Activated CD4-positive, alpha-beta T cell treated with anti-CD3 and anti-CD28 coated beads for 4 hours (primary cell): Measurements from ENCODE around the gene MANBA.
A peak's percentile ranks its signal among the peaks of the same experiment; 100 is the strongest.

ENCODE experiments used
- DNase-seq, 2 donors: peaks; one replicate each; pipeline ENCODE4 v3.0.0-alpha.2; 2020

MANBA gene

DNA sequence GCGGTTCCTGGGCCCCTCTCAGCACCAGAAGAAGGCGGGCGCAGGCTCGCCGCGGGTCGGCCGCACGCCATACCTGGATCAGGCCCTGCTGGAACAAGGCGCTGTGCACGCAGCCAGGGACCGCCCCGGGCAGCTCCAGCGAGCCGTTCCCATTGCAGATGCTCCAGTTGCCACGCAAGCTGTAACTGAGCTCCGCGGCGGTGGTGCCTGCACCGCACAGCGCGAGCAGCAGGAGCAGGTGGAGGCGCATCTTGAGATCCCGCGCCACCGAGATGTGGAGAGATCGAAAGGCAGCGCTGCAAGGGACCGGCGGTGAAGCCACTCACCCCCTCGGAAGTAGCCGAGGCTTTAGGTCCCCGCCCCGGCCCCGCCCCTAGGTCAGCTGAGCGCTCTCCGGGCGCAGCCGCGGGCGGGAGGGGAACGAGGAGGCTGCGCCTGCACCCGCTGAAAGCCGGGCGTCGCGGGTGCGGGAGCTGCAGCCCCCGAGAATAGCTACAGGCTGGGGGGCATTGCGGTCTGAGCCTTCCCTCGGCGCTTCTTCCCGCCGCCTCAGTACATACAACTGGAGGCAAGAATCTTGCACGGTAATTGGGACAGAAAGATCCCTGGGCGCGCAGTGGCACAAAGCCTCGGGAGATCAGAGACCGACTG lies at the start of gene MANBA:
Gene MANBA, minus strand, starts transcription at position 324 of the 651 bp plus-strand sequence. Its CDS starts 74 bp downstream, at position 250.
- DNase-seq = peak; percentile 76 to 78

DNA sequence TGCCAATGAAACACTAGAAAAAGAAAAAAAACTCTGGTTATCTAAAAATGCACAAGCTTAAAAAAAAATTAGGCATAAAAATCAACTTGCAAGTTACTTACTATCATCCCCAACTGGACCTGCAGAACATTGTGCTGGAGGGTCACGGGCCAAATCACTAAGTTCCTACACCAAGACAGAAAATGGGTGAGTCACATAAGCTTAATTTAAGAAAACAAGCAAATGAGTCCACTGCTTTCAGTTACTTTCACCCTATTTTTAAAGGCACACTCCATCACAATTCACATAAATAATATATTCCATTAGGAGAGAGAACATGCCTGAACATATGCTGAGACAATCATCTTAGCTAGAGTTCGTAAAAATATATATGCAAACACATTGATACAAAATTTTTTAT lies 48.9 kb upstream of the MANBA start:
- no peak for DNase-seq

DNA sequence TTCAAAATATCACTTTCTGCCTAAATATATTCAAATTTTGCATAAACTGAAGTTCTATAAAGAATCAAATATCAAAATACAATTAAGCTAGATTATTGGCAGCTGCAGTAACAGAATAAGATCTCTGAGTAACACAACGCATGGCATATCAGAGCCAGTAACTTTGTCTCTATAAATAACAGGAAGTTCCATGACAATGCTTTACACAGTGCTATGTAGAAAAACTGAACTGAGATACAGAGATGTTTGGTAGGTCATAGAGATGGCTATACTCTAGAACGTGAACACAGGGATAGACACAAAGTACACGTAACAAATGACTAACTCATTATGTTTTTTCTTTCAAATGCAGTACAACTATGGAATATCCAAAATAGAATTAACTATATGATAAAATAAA lies 48.4 kb upstream of the MANBA start:
- no peak for DNase-seq

DNA sequence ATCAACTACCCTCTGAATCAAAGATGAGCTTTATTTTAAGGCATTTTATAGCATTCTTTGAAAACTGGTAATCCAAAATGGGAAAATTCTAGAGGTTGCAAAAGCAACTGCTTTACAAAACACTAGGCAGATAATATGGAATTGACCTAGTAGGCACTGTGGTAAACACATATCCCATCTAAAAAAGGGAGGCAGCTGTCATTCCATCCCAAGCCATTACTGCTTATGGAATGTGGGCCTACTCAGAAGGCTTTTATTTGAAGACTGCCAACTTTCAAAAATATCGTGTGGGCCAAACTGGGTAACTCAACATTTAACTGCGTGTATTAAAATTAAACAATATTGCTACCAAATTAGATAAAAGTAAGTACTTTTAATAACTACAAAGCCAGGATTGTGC lies 47.2 kb upstream of the MANBA start:
- no peak for DNase-seq

DNA sequence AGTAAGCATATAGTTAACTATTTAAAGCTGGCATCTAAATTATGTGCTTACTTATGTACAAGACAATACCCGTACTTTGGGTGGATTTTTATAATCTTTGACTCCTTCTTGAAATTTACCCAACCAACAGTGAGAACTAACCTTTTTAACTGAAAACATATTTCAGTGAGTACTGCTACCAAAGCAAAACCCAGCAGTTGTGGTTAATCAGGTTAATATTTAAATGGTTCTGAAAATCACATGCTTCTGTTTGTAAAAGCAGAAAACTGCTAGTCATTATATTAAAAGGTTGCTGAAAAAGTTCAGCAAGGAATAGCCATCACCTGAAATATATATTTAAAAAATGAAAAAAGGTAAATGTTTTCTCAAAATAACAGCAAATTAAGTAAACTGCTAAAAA lies 46.6 kb upstream of the MANBA start:
- DNase-seq = no peak

DNA sequence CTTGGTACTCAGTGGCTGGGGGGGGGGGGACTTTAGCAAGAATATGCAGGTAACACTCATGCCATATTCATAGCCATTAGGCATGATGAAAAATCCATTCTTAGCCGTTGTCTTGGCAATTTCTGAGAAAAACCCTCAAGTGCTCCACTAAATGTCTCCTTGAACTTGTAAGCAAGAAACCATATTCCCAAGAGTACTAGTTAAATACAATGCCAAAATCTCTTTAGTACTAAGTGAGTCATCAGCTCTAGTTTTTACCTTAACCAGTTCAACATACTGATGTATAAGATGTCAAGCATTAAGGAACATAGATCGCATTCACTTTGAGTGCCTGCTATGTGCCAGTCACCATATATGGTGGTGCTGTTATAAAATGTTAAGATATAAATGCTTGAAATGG lies 39.0 kb upstream of the MANBA start:
- DNase-seq = no peak

DNA sequence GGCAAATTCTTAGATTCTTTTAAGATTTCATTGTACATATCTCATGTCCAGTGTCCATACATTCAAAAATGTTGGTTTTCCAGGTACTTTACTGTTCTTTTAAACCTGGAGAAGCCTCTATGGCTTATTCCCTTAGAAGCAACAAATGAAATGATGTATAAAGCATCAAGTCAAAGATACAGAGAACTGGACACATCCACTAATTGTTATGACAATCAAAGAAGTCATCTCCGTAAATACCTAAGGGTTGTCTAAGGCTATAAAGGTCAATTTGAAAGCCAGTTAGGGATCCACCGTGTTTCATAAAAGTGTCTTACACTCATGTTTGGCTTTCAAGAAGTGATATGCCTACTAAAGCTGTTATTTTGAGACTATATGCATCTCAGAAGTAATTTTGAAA lies 34.2 kb upstream of the MANBA start:
- DNase-seq = no peak

DNA sequence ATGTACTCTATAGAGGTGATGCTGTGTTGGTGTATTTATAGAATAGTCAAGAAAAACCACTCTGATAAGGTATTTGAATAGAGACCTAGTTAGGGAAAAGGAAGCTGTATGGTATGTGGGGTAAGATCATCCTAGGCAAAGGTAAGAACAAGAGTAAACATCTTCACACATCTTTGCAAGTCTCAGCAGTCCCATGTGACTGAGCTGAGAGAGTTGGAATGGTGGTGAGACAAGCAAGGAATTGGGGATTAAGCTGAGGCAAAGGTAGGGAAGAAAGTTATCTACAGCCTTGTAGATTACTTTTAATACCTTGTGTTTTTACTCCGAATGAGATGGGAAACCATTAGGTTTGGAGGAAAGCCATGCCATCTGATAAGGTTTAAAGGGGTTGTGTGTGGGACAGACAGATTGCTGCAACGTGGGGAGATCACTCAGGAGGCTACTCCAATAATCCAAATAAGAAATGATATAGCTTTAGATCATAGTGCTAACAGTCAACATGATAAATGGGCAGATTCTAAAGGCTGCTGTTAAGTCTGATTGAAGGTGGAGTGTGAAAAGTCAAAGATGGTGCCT lies 31.7 kb upstream of the MANBA start:
- no peak for DNase-seq

DNA sequence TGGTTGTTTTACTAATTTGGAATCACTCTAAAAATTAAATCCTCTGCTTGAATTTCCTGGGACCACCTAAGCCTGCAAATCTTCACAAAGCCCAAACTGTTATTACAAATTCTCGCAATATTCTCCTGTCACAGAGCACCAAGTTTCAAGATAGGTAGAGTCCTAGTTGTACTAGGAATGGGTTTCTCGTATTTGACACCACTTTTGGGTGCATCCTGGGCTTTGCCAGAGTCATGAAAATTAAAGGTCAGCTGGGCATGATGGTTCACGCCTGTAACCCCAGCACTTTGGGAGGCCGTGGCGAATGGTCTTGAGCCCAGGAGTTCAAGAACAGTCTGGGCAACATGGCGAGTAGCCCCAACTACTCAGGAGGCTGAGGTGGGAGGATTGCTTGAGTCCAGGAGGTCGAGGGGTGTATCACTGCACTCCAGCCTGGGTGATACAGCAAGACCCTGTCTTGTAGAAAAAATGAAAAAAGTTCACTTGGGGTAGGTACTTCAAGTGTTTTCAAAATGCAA lies 30.6 kb upstream of the MANBA start:
- no peak for DNase-seq

DNA sequence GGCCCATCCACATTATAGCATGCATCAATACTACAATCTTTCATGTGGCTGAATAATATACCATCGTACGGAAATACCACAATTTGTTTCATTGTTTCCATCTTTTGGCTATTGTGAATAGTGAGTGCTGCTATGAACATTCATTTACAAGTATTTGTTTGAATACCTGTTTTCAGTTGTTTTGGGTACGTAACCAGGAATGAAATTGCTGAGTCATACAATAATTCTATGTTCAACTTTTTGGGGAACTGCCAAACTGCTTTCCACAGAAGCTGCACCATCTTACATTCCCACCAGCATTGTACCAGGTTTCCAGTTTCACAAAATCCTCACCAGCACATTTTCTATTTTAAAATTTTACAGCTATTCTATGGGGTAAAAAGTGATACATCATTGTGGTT lies 28.5 kb upstream of the MANBA start:
- no peak for DNase-seq

DNA sequence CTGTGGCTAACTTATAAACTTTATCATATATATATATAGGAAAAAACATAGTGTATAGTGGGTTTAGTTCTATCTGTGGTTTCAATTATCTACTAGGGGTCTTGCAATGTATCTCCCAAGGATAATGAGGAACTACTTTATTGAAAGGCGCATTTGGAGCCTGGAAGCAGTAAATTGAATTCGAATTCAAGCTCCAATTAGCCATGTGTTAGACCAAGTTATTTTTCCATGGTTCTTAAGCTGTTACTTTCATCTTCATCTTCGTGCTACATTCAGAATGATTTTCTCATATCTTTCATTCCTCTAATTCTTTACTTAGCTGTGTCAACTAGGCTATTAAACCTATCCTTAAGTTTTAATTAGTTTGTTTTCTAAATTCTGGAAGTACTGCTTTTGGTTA lies 27.2 kb upstream of the MANBA start:
- no peak for DNase-seq

DNA sequence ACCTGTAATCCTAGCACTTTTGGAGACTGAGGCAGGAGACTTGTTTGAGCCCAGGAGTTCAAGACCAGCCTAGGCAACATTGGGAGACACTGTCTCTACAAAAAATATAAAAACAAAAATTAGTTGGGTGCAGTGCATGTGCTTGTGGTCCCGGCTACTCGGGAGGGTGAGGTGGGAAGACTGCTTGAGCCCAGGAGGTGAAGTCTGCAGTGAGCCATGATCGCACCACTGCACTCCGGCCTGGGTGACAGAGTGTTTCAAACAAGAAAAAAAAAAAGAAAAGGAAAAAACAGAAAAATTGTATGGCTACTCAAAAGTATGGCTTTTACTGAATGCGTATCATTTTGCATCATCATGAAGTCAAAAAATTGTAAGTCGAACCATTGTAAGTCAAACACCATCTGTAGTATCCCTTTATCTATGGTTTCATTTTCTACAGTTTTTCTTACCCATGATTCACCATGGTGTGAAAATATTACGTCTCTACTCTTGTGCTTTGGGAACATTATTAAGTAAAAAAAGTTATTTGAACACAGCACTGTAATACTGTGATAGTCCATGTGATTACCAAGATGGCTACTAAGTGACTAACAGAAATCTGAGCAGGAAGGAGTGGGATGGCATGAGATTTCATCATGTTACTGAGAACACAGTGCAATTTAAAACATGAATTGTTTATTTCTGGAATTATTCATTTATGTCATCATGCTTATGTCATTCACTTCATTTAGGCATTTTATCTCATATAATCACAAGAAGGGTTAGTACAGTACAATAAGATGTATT lies 26.5 kb upstream of the MANBA start:
- no peak for DNase-seq

DNA sequence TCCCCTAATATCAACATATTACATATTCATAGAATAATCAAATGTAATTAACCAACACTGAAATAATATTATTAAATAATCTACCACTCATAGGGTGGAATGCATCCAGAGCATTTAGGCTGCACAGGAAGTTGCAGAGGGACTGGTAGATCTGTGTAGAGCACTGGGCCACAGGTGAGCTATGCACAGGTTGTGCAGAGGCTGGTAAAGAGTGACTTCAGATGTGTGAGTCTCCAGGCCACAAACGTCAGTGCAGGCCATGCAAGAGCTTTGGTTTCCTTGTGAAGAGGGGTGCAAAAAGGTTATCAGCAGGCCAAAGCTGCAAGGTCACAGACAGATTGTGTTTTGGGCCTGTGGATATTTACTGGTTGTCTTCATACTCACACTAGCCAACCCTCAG lies 25.5 kb upstream of the MANBA start:
- no peak for DNase-seq

DNA sequence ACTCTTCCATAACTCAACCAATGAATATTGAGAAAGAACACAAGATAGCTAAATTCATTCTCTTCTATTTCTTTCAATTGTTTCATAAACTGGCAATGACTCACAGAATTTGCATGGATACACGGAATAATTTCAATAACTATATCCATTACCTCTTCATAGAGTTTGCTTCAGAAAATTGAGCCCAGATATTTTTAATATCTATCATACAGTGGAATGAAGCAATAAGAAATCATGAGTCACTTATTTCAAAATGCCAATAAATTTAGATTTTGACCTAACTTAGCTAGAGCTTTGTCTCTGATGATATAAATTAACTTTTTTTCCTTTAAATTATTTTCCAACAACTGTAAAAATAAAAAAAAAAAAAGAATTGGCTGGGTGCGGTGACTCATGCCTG lies 22.2 kb upstream of the MANBA start:
- no peak for DNase-seq

DNA sequence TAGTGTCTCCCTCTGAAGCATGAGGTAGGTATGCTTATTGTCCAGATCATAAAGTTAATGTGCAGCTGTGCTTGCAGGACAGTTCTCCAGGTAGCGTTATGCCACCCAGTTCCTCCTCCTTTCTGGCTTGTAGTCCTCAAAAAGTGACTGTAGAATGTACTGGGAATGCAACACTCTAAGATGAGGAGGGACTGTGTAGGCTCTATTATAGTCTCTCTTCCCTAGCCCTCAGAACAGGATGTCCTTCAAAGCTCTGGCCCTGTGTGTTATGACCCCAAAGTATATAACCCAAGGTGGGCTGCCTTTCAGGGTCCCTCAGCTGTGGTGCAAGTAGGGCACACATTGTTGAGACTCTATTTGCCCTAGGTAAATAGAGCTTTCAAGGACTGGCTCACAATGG lies 20.8 kb upstream of the MANBA start:
- DNase-seq = no peak

DNA sequence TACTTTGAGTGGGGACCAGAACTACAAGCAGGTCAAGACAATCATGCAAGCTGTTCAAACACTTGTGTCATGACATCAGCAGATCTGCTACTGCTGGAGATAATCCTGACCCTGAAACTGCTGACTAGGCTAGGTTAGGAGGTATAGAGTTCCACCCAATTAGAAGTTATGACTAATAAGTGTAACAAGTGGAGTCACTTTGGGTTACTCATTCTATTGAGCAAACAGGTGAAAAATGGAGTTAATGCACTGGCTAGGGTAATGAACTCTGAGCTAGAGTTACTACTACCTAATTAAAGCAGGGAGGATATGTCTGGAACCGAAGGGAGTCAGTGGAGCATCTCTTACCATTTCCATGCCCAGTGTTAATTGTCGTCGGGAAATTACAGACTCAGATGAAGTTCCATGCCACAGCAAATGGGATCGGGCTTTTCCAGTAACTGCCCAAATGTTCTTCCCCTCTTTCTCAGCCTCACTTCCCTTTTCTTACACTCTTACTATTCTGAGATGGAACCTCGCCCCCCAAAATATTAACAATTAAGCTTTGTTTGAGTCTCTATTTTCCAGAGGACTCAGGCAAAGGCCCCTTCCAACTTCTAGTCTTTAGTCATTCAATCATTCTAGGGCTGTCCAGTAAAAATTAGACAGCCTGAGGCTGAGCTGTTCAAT lies 19.8 kb upstream of the MANBA start:
- DNase-seq = no peak

DNA sequence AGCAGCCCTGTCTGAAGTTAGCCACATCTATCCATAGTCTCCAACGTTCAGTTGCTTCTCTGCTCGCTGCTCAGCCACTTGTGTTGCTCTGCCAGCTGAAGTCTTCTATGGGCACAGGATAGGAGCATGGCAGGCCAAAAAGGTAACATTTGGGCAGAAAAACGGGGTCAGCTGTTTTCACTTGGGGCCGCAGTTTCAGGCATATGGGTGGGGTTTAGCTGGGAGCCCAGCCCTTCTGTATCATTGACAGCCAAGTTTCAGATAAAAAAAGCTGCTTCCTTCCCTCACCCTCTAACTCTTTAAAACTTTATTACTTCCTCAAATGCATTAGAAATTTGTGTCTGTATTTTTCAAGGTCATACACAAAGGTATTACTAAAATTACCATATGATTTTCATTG lies 18.4 kb upstream of the MANBA start:
- DNase-seq = no peak

DNA sequence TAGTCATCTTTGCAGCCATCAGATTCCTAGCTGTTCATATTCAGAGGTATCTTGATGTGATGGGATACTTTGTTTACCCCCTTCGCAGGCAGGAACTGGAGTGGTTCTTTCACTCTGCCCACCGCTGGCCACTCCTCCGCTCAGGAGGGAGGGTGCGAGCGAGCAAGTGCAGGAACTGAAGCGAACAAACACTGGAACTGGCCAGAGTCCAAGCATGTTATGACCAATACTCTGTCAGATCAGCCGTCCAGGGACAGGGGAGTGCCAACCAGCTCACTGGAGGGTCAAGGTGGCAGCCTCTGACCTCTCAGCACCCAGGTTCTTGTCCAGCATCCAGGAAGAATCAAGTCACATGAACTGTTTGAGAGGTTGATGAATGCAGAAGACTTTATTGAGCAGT lies 18.0 kb upstream of the MANBA start:
- DNase-seq = no peak

DNA sequence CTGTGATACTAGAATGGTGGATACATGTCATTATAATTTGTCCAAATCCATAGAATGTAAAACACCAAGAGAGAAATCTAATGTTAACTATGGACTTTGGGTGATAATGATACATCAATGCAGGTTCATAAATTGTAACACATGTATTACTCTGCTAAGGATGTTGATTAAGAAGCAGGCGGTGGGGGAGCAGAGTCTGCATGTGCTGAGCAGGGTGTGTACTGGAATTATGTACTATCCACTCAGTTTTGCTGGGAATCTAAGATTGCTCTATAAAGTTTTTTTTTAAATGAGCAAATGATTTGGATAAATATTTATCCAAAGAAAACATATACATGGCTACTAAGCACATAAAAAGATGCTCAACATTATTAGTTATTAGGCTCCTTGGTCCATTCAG lies 15.0 kb upstream of the MANBA start:
- DNase-seq = no peak

DNA sequence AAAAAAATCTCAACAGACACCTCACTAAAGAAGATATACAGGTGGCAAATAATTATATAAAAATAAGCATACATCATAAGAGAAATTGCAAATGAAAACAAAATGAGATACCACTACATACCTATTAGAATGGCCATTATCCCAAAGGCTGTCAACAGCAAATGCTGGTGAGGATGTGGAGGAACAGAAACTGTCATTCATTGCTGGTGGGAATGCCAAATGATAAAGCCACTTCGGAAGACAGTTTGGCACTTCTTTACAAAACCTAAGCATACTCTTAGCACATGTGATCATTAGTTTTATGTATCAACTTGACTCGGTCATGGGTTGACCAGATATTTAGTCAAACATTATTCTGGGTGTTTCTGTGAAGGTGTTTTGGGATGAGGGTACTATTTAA lies 13.5 kb upstream of the MANBA start:
- no peak for DNase-seq

DNA sequence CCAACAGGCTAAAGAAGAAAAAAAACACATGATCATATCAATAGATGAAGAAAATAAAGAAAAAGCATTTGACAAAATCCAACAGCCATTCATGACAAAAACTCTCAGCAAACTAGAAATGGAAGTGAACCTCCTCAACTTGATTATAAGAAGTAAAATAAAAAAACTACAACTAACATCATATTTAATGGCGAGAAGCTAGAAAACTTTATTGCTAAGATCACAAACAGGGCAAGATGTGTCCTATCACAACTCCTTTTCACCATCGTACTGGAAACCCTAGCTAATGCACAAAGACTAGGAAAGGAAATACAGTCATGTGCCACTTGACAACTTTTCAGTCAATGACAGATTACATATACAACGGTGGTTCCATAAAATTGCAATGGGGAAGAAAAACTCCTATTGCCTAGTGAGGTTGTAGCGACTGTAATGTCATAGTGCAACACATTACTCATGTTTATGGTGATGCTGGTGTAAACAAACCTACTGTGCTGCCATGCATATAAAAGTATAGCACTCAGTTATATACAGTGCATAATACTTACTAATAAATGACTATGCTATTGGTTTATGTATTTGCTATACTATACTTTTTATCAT lies 12.1 kb upstream of the MANBA start:
- no peak for DNase-seq

DNA sequence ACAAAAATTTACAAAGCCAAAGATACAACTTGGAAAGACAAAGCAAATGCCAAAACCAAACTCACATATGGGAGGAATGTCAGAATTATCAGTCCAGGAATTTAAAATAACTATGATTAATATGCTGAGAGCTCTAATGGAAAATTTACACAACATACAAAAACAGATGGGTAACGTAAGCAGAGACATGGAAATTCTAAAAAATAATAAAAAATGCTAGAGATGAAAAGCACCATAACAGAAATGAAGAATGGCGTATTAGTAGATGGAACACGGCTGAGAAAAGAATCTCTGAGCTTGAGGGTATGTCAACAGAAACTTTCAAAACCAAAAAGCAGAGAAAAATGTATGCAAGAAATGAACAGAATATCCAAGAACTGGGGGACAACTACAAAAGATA lies 4.1 kb upstream of the MANBA start:
- no peak for DNase-seq

DNA sequence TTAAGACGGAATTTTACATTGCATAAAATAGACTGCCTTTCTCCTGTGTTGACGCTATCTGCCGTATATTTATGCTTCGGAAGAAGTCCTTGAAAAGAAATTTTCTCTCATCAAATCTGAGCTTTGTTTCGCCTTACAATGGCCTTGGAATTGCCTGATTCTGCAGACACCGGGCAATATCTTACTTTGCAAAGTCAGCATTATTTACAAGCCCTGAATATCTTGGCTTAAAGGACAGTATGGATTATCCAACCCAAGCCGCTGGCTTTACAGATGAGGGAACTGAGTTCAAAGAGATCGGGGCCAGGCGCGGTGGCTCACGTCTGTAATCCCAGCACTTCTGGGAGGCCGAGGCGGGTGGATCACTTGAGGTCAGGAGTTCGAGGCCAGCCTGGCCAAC lies 1.1 kb upstream of the MANBA start:
- no peak for DNase-seq
